NCI-H510A treated with DMSO at 0.1 percent for 48 hours (cell line): ENCODE measurements around the gene NANOS1.
"Not testable (repeated sequence)": the region's sequence is repeated elsewhere in the genome, so short reads cannot be mapped to it uniquely, and the experiment has no call there.

Source experiments
- DNase-seq: peaks from one replicate; lab custom pipeline; 2025; lab: John Stamatoyannopoulos, UW

The NANOS1 gene

GRCh38 chr10:119007211-119007574 is 22.3 kb upstream of the NANOS1 start:
- no peak for DNase-seq

GRCh38 chr10:119020627-119020946 is 8.9 kb upstream of the NANOS1 start:
- no peak for DNase-seq

DNA sequence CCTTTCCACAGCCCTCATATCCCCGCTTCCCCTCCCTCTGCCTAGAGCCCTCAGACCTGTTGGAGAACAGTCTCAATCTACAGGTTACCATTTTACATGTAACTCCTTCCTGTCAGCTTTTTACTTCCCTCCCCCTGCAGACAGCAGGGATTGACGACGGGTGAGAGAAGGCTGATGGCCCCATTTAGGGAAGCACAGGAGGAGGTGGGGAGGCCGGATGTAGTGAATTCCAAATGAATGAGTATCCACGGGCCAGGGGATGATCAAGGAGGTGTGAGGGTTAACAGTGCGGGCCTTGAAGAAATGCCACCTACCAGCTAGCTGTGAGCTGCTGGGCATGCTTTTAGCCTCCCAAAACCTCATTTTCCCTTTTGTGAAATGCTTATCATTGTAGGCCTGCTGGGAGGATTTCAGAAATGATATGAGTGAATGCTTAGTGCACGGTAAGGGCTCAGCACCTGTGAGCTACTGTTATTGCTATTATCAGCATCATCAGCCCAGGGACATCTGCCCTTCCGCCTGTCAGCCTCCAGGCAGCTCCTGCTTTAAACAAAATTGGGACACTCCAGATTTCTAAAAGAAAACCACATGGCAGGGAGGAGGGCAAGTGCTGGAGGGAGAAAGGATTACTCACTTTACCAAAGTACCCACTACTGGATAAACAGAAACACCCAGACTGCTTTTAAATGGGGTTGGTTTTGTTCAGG is 6.5 kb upstream of the NANOS1 start:
- no peak for DNase-seq

DNA sequence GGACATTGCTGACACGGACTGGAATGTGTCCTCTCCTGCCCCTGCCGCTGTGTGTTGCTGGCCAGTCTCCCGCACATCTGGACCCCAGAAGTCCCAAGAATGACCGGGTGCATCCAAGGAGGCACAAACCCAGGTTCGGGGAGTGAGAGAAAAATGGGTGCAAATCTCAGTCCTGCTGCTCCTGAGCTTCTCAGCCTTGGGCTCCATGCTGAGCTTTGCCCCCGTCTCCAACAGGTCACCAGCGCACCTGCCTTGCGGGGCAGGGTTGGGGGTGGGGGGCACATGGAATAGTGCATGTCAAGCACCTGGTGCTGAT is 6.0 kb upstream of the NANOS1 start:
- DNase-seq, result no peak

- DNase-seq, result no peak
Observed at GRCh38 chr10:119024882-119025281, 4.6 kb upstream of the NANOS1 start.

- DNase-seq, result no peak
Observed at GRCh38 chr10:119025336-119025735, 4.2 kb upstream of the NANOS1 start.

- DNase-seq, result no peak
Observed at GRCh38 chr10:119025776-119026175, 3.7 kb upstream of the NANOS1 start.

- no peak for DNase-seq
Observed at GRCh38 chr10:119026301-119027110, 3.0 kb upstream of the NANOS1 start.

DNA sequence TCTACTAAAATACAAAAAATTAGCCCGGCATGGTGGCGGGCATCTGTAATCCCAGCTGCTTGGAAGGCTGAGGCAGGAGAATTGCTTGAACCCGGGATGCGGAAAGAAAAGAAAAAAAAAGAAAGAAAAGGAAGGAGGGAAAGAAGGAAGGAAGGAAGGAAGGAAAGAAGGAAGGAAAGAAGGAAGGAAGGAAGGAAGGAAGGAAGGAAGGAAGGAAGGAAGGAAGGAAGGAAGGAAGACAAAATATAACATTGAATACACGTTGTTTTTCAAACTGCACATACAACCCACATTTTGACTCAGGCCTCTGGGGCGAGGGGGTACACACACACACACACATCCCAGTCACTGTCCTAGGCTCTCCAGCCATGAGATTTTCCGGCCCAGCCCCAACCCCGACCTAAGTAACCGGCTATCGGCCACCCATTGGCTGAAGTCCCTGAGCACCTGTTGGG is 1.0 kb upstream of the NANOS1 start:
- DNase-seq, result not testable (repeated sequence)

DNA sequence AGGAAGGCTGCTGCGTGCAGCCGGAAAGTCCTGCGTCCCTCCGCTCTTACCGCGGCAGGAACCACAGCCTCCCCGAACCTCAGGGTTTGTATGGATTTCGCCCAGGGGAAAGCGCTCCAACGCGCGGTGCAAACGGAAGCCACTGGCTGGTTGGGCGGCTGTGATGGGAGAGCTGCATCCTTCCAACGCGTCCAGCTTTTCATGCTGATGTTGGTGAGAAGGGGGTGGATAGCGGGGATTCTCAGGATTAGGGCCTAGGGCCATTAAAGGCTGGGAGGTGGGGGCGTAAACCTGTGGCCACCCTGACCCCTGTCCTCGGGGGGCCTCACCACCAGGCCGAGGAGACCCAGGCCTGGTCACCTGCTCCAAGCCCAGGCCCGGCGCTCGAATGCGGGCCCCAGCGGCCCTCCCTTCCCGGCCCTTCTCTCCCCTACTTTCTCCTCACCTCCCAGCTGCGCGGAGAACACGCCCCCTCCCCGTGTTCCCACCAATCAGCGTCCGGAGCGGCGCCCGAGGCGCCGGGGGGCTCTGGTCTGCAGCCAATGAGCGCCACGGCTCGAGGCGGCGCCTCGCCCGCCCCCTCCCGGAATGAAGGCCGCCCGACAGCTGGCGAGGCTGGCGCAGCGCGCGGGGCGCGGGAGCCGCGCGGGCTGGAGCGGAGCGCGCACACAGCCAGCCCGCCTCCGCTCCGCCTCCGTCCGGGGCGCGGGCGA is 458 bp upstream of the NANOS1 start:
- DNase-seq, result peak; percentile 87

DNA sequence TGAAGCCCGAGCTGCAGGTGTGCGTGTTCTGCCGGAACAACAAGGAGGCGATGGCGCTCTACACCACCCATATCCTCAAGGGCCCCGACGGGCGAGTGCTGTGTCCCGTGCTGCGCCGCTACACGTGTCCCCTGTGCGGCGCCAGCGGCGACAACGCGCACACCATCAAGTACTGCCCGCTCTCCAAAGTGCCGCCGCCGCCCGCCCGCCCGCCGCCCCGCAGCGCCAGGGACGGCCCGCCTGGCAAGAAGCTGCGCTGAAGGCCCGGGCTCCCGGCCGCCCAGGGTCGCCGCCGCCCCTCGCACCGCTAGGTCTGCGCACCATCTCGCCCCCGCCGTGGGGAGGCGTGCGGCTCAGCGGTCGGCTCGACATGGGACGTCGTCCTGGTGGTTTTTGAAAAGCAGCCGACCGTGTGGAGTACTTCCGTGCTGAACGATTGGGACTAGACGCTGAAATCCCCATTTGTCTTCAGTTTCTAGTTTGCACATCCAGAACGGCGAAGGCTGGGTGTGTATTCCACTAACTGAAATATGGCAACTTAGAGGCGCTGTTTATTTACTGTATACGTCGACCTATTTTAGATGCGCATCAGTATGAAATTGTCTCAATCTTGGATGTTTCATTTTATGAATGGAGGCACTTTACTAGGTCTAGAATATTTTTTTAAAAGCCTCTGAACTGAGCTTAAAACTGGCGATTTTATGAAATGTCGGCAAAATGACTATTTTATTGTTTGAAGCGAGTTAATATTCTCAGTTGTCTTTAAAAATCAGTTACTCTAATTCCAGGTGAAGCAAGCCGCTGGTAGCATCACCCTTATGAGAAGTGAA is 1.1 kb downstream of the NANOS1 start:
- DNase-seq, result peak; percentile 49

GRCh38 chr10:119031496-119032059 is 2.1 kb downstream of the NANOS1 start:
- no peak for DNase-seq

GRCh38 chr10:119039161-119039560 is 9.6 kb downstream of the NANOS1 start:
- DNase-seq, result no peak

GRCh38 chr10:119041326-119041725 is 11.8 kb downstream of the NANOS1 start:
- DNase-seq, result no peak

DNA sequence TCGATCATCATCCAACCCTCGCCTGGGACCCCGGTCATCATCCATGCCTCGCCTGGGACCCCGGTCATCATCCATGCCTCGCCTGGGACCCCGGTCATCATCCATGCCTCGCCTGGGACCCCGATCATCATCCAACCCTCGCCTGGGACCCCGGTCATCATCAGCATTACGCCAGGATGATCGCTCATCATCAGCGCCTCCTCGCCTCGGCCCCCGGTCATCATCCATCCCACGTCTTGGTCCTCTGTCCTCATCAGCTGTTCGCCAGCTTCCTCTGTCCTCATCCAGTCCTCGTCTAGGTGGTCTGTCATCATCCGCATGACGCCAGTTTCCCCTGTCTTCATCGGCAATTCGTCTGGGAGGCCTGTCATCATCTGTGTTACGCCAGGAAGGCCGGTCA is 12.7 kb downstream of the NANOS1 start:
- DNase-seq, result no peak

DNA sequence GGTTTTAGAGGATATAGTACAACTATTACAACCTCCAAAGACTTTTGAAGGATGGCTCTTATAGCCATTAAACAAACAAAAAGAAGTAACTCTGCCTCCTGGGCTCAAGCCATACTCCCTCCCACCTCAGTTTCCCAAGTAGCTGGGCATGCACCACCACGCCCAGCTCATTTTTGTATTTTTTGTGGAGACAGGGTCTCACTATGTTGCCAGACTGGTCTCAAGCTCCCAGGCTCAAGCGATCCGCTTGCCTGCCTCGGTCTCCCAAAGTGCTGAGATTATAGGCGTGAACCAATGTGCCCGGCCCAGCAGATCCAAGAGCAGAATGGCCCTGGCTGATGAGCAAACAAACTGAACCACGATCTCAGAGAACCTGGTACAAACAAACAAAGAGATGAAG is 16.0 kb downstream of the NANOS1 start:
- DNase-seq, result no peak

DNA sequence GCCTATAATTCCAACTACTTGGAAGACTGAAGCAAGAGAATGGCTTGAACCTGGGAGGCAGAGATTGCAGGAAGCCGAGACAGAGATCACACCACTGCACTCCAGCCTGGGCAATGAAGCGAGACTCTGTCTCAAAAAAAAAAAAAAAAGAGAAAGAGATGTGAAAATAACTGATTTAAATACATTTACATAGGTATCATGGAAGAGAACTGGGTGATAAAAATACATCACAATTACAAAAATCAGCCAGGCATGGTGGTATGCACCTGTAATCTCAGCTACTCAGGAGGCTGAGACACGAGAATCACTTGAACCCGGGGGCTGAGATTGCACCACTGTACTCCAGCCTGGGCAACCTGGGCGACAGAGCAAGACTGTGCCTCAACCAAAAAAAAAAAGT is 19.8 kb downstream of the NANOS1 start:
- DNase-seq, result no peak

DNA sequence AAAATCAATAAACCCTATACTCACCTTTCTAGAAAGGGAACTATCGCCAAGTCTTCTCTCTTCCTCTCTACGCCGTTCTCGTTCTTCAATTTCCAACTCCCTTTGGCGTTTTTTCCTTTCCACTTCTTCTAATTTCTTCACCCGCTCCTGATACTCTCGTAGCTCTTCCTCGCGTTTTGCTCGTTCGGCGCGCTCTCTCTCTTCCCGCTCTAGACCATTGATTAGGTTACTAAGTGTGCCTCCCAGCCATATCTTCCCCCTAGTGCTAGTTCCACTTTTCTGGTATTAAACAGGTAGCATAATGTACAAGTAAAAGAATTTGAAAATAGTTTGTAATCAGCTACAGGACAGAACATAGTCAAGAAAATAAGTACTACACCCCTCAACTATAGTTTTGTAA is 20.3 kb downstream of the NANOS1 start:
- DNase-seq, result no peak

GRCh38 chr10:119051775-119052174 is 22.3 kb downstream of the NANOS1 start:
- DNase-seq, result no peak

DNA sequence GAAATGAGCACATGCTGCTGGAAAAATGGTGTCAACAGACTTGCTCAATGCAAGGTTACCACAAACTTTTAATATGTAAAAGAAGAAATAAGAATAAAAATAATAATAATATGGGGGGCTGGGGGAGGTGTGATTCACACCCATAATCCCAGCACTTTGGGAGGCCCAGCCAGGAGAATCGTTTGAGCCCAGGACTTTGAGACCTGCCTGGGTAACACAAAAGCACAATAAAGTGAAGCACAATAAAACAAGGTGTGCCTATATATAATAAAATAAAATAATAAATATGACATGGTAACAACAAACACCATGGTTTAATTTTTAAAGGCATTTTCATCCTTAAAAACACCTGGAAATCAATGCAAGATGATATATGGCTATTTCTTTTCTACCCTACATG is 26.0 kb downstream of the NANOS1 start:
- no peak for DNase-seq

DNA sequence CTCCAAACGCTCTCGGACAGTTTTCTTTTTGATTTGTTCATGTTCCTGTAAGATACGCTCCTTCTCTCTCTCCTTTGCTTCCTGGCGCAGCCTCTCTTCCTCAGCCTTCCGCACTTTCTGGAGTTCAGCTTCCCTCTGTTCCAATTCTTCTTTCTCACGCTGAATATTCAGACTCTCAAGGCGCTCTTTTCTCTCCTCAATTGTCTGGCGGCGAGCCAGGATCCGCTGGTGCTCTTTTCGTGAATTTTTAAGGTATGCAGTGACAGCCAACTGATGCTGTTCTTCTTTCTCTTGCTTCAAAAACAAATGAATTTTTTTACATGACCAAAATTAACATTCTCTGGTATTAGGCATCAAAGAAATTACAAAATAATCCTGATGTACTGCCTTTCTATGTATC is 28.5 kb downstream of the NANOS1 start:
- DNase-seq, result no peak

GRCh38 chr10:119059557-119059956 is 30.0 kb downstream of the NANOS1 start:
- DNase-seq, result no peak
